ENCODE measurements around the gene SYNM.

SYNM gene

GRCh38 chr15:99124641-99125040 lies 19.8 kb downstream of the SYNM start:
- no peaks in the 10 kb centered on the region for H3K9me3 ChIP-seq (ENCODE audit: control insufficient read depth, low read length)
- H3K27ac ChIP-seq (ENCODE audit: insufficient read depth, low read depth, low read length, poor library complexity, severe bottlenecking): no peak overlapping the region
- 96 to 98% methylated on average over 8 of the region's 8 CpGs for WGBS, 2 experiments
- H3K36me3 ChIP-seq (ENCODE audit: control insufficient read depth, insufficient read depth, low read length): no peaks in the 10 kb centered on the region
- H3K27me3 ChIP-seq (ENCODE audit: control insufficient read depth, insufficient read depth, low read length, poor library complexity, severe bottlenecking): no peaks in the 10 kb centered on the region
- peaks cover 13% of the 10 kb centered on the region for H3K4me1 ChIP-seq (ENCODE audit: control insufficient read depth, insufficient read depth, low read length)
- no peak overlapping the region for H3K4me3 ChIP-seq (ENCODE audit: insufficient read depth, low read depth, low read length)

DNA sequence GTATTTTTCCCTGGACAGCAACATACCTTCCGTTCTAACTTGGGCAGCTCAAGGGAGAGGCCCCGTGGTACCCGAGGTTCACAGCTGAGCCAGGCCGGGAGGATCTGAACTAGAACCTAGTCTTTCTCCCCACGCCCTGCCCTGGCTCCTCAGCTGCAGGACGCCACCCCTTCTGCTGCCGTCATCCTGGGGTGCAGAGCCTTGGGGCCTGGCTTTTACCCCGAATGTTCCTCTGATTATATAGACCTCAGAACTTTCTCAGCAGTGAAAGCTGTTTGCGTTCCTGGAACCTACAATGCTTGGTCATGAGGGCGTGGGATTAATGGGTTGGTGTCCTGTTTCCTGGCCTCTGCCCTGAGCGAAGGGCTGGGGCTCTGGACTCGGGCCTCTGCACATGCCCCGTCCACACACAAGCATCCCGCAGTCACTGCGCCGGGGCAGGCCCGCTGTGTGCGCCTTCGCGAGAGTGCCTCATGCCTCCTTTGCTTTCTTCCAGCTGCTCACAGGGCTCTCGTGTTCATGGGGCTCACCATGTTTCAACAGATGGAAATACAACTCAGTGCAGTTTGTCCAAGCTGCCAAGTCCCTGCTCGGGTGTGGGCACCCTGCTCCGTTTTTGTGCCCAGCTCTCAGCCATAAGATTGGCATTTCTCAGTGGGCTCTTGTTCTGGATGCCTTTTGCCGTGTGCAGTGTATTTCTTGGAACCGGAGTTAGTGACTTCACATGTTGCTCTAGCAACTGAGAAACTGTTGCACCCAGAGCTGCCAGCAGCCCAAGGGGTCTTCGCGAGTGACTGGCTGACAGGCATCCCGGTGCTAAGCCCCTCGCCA lies 20.4 kb downstream of the SYNM start:
- Histone ChIP-seq H3K4me3 (ENCODE audit: insufficient read depth, low read depth, low read length) (no peak overlapping the region), H3K27me3 (ENCODE audit: control insufficient read depth, insufficient read depth, low read length, poor library complexity, severe bottlenecking) (no peaks in the 10 kb centered on the region), H3K9me3 (ENCODE audit: control insufficient read depth, low read length) (no peaks in the 10 kb centered on the region), H3K4me1 (ENCODE audit: control insufficient read depth, insufficient read depth, low read length) (peaks cover 13% of the 10 kb centered on the region), H3K36me3 (ENCODE audit: control insufficient read depth, insufficient read depth, low read length) (no peaks in the 10 kb centered on the region), H3K27ac (ENCODE audit: insufficient read depth, low read depth, low read length, poor library complexity, severe bottlenecking) (no peak overlapping the region)
- 90 to 92% methylated on average over 29 of the region's 29 CpGs for WGBS, 2 experiments

GRCh38 chr15:99126131-99126588 lies 21.3 kb downstream of the SYNM start:
- H3K4me1 ChIP-seq (ENCODE audit: control insufficient read depth, insufficient read depth, low read length): peaks cover 13% of the 10 kb centered on the region
- no peaks in the 10 kb centered on the region for H3K36me3 ChIP-seq (ENCODE audit: control insufficient read depth, insufficient read depth, low read length)
- H3K27ac ChIP-seq (ENCODE audit: insufficient read depth, low read depth, low read length, poor library complexity, severe bottlenecking): no peak overlapping the region
- WGBS, 2 experiments: 69 to 79% methylated on average over 7 of the region's 7 CpGs
- H3K4me3 ChIP-seq (ENCODE audit: insufficient read depth, low read depth, low read length): no peak overlapping the region
- H3K9me3 ChIP-seq (ENCODE audit: control insufficient read depth, low read length): no peaks in the 10 kb centered on the region
- H3K27me3 ChIP-seq (ENCODE audit: control insufficient read depth, insufficient read depth, low read length, poor library complexity, severe bottlenecking): no peaks in the 10 kb centered on the region

DNA sequence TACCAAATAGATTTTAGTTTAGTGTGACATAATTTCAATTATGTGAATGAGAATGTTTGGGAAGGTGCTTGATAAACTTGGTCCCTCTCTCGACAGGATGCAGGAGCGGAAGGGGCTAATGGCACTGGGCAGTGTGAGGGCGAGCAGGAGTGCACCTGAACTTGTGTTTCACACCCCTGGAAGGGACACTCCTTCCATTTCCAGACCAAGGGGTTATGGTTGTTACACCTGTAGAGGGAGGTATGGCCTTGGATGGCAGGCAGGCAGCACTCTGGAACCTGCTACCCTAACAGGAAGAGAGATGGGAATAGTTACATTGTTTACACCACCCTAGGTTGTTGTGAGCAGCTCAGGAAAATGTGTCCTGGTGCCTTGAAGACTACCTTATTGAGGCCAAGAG lies 22.1 kb downstream of the SYNM start:
- Histone ChIP-seq H3K9me3 (ENCODE audit: control insufficient read depth, low read length) (no peaks in the 10 kb centered on the region), H3K4me3 (ENCODE audit: insufficient read depth, low read depth, low read length) (no peak overlapping the region), H3K27ac (ENCODE audit: insufficient read depth, low read depth, low read length, poor library complexity, severe bottlenecking) (no peak overlapping the region), H3K27me3 (ENCODE audit: control insufficient read depth, insufficient read depth, low read length, poor library complexity, severe bottlenecking) (no peaks in the 10 kb centered on the region), H3K36me3 (ENCODE audit: control insufficient read depth, insufficient read depth, low read length) (no peaks in the 10 kb centered on the region), H3K4me1 (ENCODE audit: control insufficient read depth, insufficient read depth, low read length) (peaks cover 13% of the 10 kb centered on the region)
- WGBS, 2 experiments: 97 to 99% methylated on average over 3 of the region's 3 CpGs

- Histone ChIP-seq H3K27me3 (ENCODE audit: control insufficient read depth, insufficient read depth, low read length, poor library complexity, severe bottlenecking) (no peaks in the 10 kb centered on the region), H3K9me3 (ENCODE audit: control insufficient read depth, low read length) (no peaks in the 10 kb centered on the region), H3K4me3 (ENCODE audit: insufficient read depth, low read depth, low read length) (no peak overlapping the region), H3K36me3 (ENCODE audit: control insufficient read depth, insufficient read depth, low read length) (no peaks in the 10 kb centered on the region), H3K27ac (ENCODE audit: insufficient read depth, low read depth, low read length, poor library complexity, severe bottlenecking) (no peak overlapping the region), H3K4me1 (ENCODE audit: control insufficient read depth, insufficient read depth, low read length) (peaks cover 13% of the 10 kb centered on the region)
- 90 to 100% methylated on average over 2 to 3 of the region's 3 CpGs for WGBS, 2 experiments
Observed at GRCh38 chr15:99127773-99128172, 22.9 kb downstream of the SYNM start.

- no peaks in the 10 kb centered on the region for H3K9me3 ChIP-seq (ENCODE audit: control insufficient read depth, low read length)
- no peak overlapping the region for H3K27ac ChIP-seq (ENCODE audit: insufficient read depth, low read depth, low read length, poor library complexity, severe bottlenecking)
- H3K4me1 ChIP-seq (ENCODE audit: control insufficient read depth, insufficient read depth, low read length): peaks cover 12% of the 10 kb centered on the region
- 92 to 95% methylated on average over 6 of the region's 6 CpGs for WGBS, 2 experiments
- H3K4me3 ChIP-seq (ENCODE audit: insufficient read depth, low read depth, low read length): no peak overlapping the region
- H3K27me3 ChIP-seq (ENCODE audit: control insufficient read depth, insufficient read depth, low read length, poor library complexity, severe bottlenecking): no peaks in the 10 kb centered on the region
- no peaks in the 10 kb centered on the region for H3K36me3 ChIP-seq (ENCODE audit: control insufficient read depth, insufficient read depth, low read length)
Observed at GRCh38 chr15:99128411-99128810, 23.5 kb downstream of the SYNM start.

DNA sequence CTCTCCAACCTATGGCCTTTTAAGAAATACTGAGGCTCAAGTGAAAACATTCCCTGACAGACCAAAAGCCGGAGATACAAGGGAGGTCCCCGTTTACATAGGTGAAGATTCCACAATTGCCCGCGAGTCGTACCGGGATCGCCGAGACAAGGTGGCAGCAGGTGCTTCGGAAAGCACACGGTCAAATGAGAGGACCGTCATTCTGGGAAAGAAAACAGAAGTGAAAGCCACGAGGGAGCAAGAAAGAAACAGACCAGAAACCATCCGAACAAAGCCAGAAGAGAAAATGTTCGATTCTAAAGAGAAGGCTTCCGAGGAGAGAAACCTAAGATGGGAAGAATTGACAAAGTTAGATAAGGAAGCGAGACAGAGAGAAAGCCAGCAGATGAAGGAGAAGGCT lies 24.8 kb downstream of the SYNM start:
- Histone ChIP-seq H3K27me3 (ENCODE audit: control insufficient read depth, insufficient read depth, low read length, poor library complexity, severe bottlenecking) (no peaks in the 10 kb centered on the region), H3K9me3 (ENCODE audit: control insufficient read depth, low read length) (no peaks in the 10 kb centered on the region), H3K4me3 (ENCODE audit: insufficient read depth, low read depth, low read length) (no peak overlapping the region), H3K36me3 (ENCODE audit: control insufficient read depth, insufficient read depth, low read length) (no peaks in the 10 kb centered on the region), H3K4me1 (ENCODE audit: control insufficient read depth, insufficient read depth, low read length) (peaks cover 4% of the 10 kb centered on the region), H3K27ac (ENCODE audit: insufficient read depth, low read depth, low read length, poor library complexity, severe bottlenecking) (no peak overlapping the region)
- 95% methylated on average over 16 of the region's 16 CpGs for WGBS, 2 experiments

DNA sequence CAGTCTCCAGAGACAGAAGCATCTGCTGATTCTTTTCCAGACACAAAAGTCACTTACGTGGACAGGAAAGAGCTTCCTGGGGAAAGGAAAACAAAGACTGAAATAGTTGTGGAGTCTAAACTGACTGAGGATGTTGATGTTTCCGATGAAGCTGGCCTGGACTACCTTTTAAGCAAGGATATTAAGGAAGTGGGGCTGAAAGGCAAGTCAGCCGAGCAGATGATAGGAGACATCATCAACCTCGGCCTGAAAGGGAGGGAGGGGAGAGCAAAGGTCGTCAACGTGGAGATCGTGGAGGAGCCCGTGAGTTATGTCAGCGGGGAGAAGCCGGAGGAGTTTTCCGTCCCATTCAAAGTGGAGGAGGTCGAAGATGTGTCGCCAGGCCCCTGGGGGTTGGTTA lies 25.4 kb downstream of the SYNM start:
- Histone ChIP-seq H3K27ac (ENCODE audit: insufficient read depth, low read depth, low read length, poor library complexity, severe bottlenecking) (no peak overlapping the region), H3K4me1 (ENCODE audit: control insufficient read depth, insufficient read depth, low read length) (peaks cover 4% of the 10 kb centered on the region), H3K36me3 (ENCODE audit: control insufficient read depth, insufficient read depth, low read length) (no peaks in the 10 kb centered on the region), H3K27me3 (ENCODE audit: control insufficient read depth, insufficient read depth, low read length, poor library complexity, severe bottlenecking) (no peaks in the 10 kb centered on the region), H3K4me3 (ENCODE audit: insufficient read depth, low read depth, low read length) (no peak overlapping the region), H3K9me3 (ENCODE audit: control insufficient read depth, low read length) (no peaks in the 10 kb centered on the region)
- WGBS, 2 experiments: 94 to 95% methylated on average over 13 of the region's 13 CpGs

- Histone ChIP-seq H3K27me3 (ENCODE audit: control insufficient read depth, insufficient read depth, low read length, poor library complexity, severe bottlenecking) (no peaks in the 10 kb centered on the region), H3K4me1 (ENCODE audit: control insufficient read depth, insufficient read depth, low read length) (peaks cover 4% of the 10 kb centered on the region), H3K9me3 (ENCODE audit: control insufficient read depth, low read length) (no peaks in the 10 kb centered on the region), H3K36me3 (ENCODE audit: control insufficient read depth, insufficient read depth, low read length) (no peaks in the 10 kb centered on the region), H3K27ac (ENCODE audit: insufficient read depth, low read depth, low read length, poor library complexity, severe bottlenecking) (no peak overlapping the region), H3K4me3 (ENCODE audit: insufficient read depth, low read depth, low read length) (no peak overlapping the region)
- 95% methylated on average over 30 of the region's 30 CpGs for WGBS, 2 experiments
Observed at GRCh38 chr15:99130765-99131440, 26.0 kb downstream of the SYNM start.

GRCh38 chr15:99131441-99132023 lies 26.7 kb downstream of the SYNM start:
- Histone ChIP-seq H3K27ac (ENCODE audit: insufficient read depth, low read depth, low read length, poor library complexity, severe bottlenecking) (no peak overlapping the region), H3K27me3 (ENCODE audit: control insufficient read depth, insufficient read depth, low read length, poor library complexity, severe bottlenecking) (no peaks in the 10 kb centered on the region), H3K36me3 (ENCODE audit: control insufficient read depth, insufficient read depth, low read length) (no peaks in the 10 kb centered on the region), H3K9me3 (ENCODE audit: control insufficient read depth, low read length) (no peaks in the 10 kb centered on the region), H3K4me1 (ENCODE audit: control insufficient read depth, insufficient read depth, low read length) (no peaks in the 10 kb centered on the region), H3K4me3 (ENCODE audit: insufficient read depth, low read depth, low read length) (no peak overlapping the region)
- 95 to 96% methylated on average over 25 of the region's 25 CpGs for WGBS, 2 experiments

Data from ectodermal cell (in vitro differentiated cells).